ENCODE data around the gene PIP4K2B.

DNA sequence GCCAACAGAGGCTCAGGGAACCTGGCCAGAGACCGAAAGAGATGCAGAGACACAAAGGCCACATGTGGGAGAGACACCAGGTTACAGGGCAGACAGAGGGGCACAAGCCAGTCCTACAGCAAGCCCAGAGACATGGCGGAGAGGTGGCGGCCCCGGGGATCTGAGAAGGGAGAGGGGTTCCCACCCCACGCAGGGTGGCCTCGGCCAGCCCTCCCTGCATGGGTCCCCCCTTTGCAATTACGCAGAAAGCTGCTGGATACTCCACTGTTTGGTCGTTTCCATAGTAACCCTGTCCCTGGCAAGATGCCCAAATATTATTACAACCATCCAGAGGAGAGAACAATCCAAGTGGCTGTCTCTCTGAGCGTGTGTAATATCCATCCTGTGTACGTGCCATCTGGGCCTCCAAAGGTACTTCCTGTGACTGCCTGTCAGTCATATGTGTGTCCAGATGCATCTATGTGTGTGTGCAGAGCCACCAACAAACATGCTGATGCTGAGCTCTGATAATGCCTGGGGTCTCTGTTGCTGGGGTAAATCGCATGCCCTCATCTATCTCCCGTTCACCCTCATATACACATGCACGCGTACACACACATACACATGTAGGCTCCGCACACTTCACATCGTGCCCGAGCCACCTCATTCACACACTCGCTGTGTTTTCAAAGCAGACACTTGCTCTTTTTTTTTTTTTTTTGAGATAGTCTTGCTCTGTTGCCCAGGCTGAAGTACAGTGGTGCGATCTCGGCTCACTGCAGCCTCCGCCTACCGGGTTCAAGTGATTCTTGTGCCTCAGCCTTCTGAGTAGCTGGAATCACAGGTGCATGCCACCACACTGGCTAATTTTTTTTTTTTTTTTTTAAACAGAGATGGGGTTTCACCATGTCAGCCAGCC lies 56.7 kb downstream of the PIP4K2B start:
- TF ChIP-seq, protein P1, sequence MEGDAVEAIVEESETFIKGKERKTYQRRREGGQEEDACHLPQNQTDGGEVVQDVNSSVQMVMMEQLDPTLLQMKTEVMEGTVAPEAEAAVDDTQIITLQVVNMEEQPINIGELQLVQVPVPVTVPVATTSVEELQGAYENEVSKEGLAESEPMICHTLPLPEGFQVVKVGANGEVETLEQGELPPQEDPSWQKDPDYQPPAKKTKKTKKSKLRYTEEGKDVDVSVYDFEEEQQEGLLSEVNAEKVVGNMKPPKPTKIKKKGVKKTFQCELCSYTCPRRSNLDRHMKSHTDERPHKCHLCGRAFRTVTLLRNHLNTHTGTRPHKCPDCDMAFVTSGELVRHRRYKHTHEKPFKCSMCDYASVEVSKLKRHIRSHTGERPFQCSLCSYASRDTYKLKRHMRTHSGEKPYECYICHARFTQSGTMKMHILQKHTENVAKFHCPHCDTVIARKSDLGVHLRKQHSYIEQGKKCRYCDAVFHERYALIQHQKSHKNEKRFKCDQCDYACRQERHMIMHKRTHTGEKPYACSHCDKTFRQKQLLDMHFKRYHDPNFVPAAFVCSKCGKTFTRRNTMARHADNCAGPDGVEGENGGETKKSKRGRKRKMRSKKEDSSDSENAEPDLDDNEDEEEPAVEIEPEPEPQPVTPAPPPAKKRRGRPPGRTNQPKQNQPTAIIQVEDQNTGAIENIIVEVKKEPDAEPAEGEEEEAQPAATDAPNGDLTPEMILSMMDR (IDR thresholded peaks at IDR 0.05), result no peak
- no peak for TF ChIP-seq POLR2A (IDR thresholded peaks at IDR 0.05)

Measured in tibial nerve (tissue), 3 donors.